T-helper 2 cell treated with Interferon-gamma antibody and Interleukin-4, amounts not matched to agents 100 ng/mL and 5 ng/mL, for 36 hours (primary cell): ENCODE measurements around the gene VPS16. TPM values are rescaled to one million over a fixed set of nuclear protein-coding genes. Genes with fewer than 3 reads are reported as not detected.

Source experiments
- intact Hi-C: fragments of 100-400 bp; cut with micrococcal nuclease; formaldehyde crosslinking; loops from one replicate; pipeline ENCODE4 v1.15.1; 2023
- total RNA-seq: library from RNA; stranded (reverse); gene quantifications from 2 replicates; pipeline ENCODE4 v1.2.3, GENCODE V29; 2022

Gene VPS16
- 47.4 and 50.5 TPM in 2 replicates for total RNA-seq

- intact Hi-C loops, result loop anchor here (1.0 to 2.0 kb wide), 3 partner anchors 33 to 332 kb away; partner anchors contain the start of genes IDH3B, PTPRA and ZNF343
Observed at GRCh38 chr20:2840138-2840966, at the start of gene VPS16, which contains the start of gene PCED1A. Gene VPS16, plus strand, starts transcription at chr20:2840745. Its CDS starts 30 bp downstream, at chr20:2840775. Gene PCED1A, minus strand, starts transcription at chr20:2840655. Its CDS starts 743 bp downstream, at chr20:2839912.

- intact Hi-C loops, result no loop called here
Observed at GRCh38 chr20:2793471-2793870, 47.1 kb upstream of the VPS16 start.

GRCh38 chr20:2794202-2794748 lies 46.3 kb upstream of the VPS16 start:
- intact Hi-C loops, result no loop called here

GRCh38 chr20:2794866-2795447 lies 45.6 kb upstream of the VPS16 start:
- intact Hi-C loops, result no loop called here

GRCh38 chr20:2795451-2795850 lies 45.1 kb upstream of the VPS16 start:
- intact Hi-C loops, result no loop called here

GRCh38 chr20:2796011-2796660 lies 44.4 kb upstream of the VPS16 start:
- intact Hi-C loops, result no loop called here

GRCh38 chr20:2797136-2797983 lies 43.2 kb upstream of the VPS16 start:
- intact Hi-C loops, result no loop called here

GRCh38 chr20:2798095-2798805 lies 42.3 kb upstream of the VPS16 start:
- intact Hi-C loops, result no loop called here

GRCh38 chr20:2798814-2799213 lies 41.7 kb upstream of the VPS16 start:
- intact Hi-C loops, result no loop called here

GRCh38 chr20:2799271-2799670 lies 41.3 kb upstream of the VPS16 start:
- intact Hi-C loops, result no loop called here

GRCh38 chr20:2799688-2800520 lies 40.6 kb upstream of the VPS16 start:
- intact Hi-C loops, result no loop called here

- intact Hi-C loops, result no loop called here
Observed at GRCh38 chr20:2800521-2801285, 39.8 kb upstream of the VPS16 start, which contains the start of gene CPXM1. Gene CPXM1, minus strand, starts transcription at chr20:2800627. Its CDS starts 55 bp downstream, at chr20:2800572.

GRCh38 chr20:2801286-2801728 lies 39.2 kb upstream of the VPS16 start:
- intact Hi-C loops, result no loop called here

- intact Hi-C loops, result no loop called here
Observed at GRCh38 chr20:2804041-2804828, 36.3 kb upstream of the VPS16 start.

- intact Hi-C loops, result no loop called here
Observed at GRCh38 chr20:2804852-2805688, 35.5 kb upstream of the VPS16 start.

- intact Hi-C loops, result no loop called here
Observed at GRCh38 chr20:2805689-2806350, 34.7 kb upstream of the VPS16 start.
